Esophagus muscularis mucosa (tissue), 4 donors: ENCODE data around the gene PBX4.

Source experiments
- EP300 ChIP-seq: sonication (generic); formaldehyde crosslinking; IDR thresholded peaks from one replicate; pipeline ENCODE4 v1.6.1; 2017; ENCODE audit warnings: antibody characterized with exemption
- POLR2A ChIP-seq: fragments of 450-650 bp; IDR thresholded peaks from one replicate; pipeline ENCODE4 v1.6.1; 2017; ENCODE audit warnings: antibody characterized with exemption, moderate library complexity, mild to moderate bottlenecking, low read depth
- TF ChIP-seq, protein P1 (sequence below), 3 experiments: fragments of 200-600 bp in 2 of 3; fragments of 450-650 bp in 1 of 3; sonication (generic) in 2 of 3; IDR thresholded peaks; one replicate each; pipeline ENCODE4 v1.5.1; 2017 to 2019; ENCODE audit warnings: antibody characterized with exemption in 3 of 3, mild to moderate bottlenecking in 2 of 3, moderate library complexity in 1 of 3

DNA sequence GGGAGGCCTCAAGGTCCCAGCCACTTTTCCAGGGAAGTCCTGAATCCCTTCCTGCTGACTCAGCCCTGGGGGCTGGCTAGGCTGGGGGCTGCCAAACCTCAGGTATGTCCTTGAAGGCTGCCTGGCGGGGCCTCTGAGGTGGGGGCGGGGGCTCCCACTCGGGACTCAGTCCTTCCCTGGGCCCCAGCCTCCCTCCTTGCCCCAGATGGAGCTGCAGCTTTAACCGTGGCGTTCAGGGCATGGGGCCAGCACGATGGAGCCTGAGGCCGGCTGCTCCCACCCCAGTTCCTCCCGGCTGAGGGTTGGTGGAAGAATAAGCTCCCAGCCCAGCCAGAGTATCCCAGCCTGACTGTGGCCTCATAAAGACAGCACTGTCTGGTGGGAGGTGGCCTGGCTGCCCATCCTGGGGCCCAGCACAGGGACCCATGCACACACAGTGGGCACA is 68.0 kb downstream of the PBX4 start:
- TF ChIP-seq EP300 (no peak), POLR2A (no peak)
- TF ChIP-seq, protein P1, sequence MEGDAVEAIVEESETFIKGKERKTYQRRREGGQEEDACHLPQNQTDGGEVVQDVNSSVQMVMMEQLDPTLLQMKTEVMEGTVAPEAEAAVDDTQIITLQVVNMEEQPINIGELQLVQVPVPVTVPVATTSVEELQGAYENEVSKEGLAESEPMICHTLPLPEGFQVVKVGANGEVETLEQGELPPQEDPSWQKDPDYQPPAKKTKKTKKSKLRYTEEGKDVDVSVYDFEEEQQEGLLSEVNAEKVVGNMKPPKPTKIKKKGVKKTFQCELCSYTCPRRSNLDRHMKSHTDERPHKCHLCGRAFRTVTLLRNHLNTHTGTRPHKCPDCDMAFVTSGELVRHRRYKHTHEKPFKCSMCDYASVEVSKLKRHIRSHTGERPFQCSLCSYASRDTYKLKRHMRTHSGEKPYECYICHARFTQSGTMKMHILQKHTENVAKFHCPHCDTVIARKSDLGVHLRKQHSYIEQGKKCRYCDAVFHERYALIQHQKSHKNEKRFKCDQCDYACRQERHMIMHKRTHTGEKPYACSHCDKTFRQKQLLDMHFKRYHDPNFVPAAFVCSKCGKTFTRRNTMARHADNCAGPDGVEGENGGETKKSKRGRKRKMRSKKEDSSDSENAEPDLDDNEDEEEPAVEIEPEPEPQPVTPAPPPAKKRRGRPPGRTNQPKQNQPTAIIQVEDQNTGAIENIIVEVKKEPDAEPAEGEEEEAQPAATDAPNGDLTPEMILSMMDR (IDR thresholded peaks at IDR 0.05): no peak
